WTC11 (cell line): Measurements from ENCODE around the gene PMFBP1. TPM values are rescaled to one million over a fixed set of nuclear protein-coding genes. Genes with fewer than 3 reads are reported as not detected.

ENCODE experiments used
- ATAC-seq: fragments of 200-7000 bp; cut with Tn5 transposase; 2 replicates; pipeline ENCODE4 v1.10.0; 2021; ENCODE audit warnings: mild to moderate bottlenecking, moderate library complexity
- CTCF ChIA-PET: fragments of 300-600 bp; sonication (Branson Sonifier 250); formaldehyde crosslinking; loops from one replicate; lab custom pipeline; 2021; ENCODE audit warnings: antibody characterized with exemption; lab: Charles Lee
- POLR2A ChIA-PET: fragments of 350-600 bp; sonication (Branson Sonifier 250); formaldehyde crosslinking; loops from one replicate; lab custom pipeline; 2021; ENCODE audit warnings: antibody characterized with exemption; lab: Charles Lee
- DNase-seq: peaks from one replicate; pipeline ENCODE4 v3.0.0; 2021; ENCODE audit warnings: low spot score
- H3K27ac Mint-ChIP-seq: 2 replicates; pipeline ENCODE4 v1.8.0; 2021; ENCODE audit warnings: mixed read lengths
- H3K27me3 Mint-ChIP-seq: 2 replicates; pipeline ENCODE4 v1.8.0; 2021; ENCODE audit warnings: low read depth, mild to moderate bottlenecking, moderate library complexity, mixed read lengths
- H3K36me3 Mint-ChIP-seq: 2 replicates; pipeline ENCODE4 v1.8.0; 2021; ENCODE audit warnings: mixed read lengths
- H3K4me1 Mint-ChIP-seq: 2 replicates; pipeline ENCODE4 v1.8.0; 2022; ENCODE audit warnings: mixed read lengths
- H3K4me3 Mint-ChIP-seq: 2 replicates; pipeline ENCODE4 v1.8.0; 2021; ENCODE audit warnings: mild to moderate bottlenecking, moderate library complexity, mixed read lengths
- H3K9me3 Mint-ChIP-seq: 2 replicates; pipeline ENCODE4 v1.8.0; 2021; ENCODE audit warnings: mixed read lengths
- AFF4 ChIP-seq: sonication (generic); formaldehyde crosslinking; IDR thresholded peaks from 2 replicates; pipeline ENCODE4 v1.8.1; 2023; ENCODE audit warnings: mild to moderate bottlenecking, missing genetic modification reagents, borderline replicate concordance
- CREM ChIP-seq: sonication (generic); formaldehyde crosslinking; IDR thresholded peaks from 2 replicates; pipeline ENCODE4 v1.8.1; 2022; ENCODE audit warnings: mild to moderate bottlenecking, missing genetic modification reagents, moderate library complexity
- E2F1 ChIP-seq: sonication (generic); formaldehyde crosslinking; IDR thresholded peaks from 2 replicates; pipeline ENCODE4 v1.8.0; 2022; ENCODE audit warnings: mild to moderate bottlenecking, missing genetic modification reagents
- E2F5 ChIP-seq: sonication (generic); formaldehyde crosslinking; IDR thresholded peaks from 2 replicates; pipeline ENCODE4 v1.8.1; 2022; ENCODE audit warnings: mild to moderate bottlenecking, moderate library complexity, missing genetic modification reagents
- EMX1 ChIP-seq: fragments of 250-450 bp; sonication (Bioruptor Pico); IDR thresholded peaks from 2 replicates; pipeline ENCODE4 v1.8.0; 2021; ENCODE audit warnings: mild to moderate bottlenecking
- ETV6 ChIP-seq: sonication (generic); formaldehyde crosslinking; IDR thresholded peaks from 2 replicates; pipeline ENCODE4 v1.8.1; 2022; ENCODE audit warnings: mild to moderate bottlenecking, missing genetic modification reagents
- FOXP4 ChIP-seq: sonication (generic); formaldehyde crosslinking; IDR thresholded peaks from 2 replicates; pipeline ENCODE4 v1.8.0; 2022; ENCODE audit warnings: mild to moderate bottlenecking, missing genetic modification reagents
- GRHL2 ChIP-seq: fragments of 250-450 bp; sonication (Bioruptor Pico); IDR thresholded peaks from 2 replicates; pipeline ENCODE4 v1.8.0; 2022; ENCODE audit warnings: mild to moderate bottlenecking, moderate library complexity; ENCODE audit not compliant: insufficient replicate concordance, severe bottlenecking
- GTF2I ChIP-seq: fragments of 250-450 bp; sonication (Bioruptor Pico); conservative IDR thresholded peaks from 2 replicates; pipeline ENCODE4 v1.4.0; 2021; ENCODE audit warnings: mild to moderate bottlenecking
- IRF2 ChIP-seq: sonication (generic); formaldehyde crosslinking; IDR thresholded peaks from 2 replicates; pipeline ENCODE4 v1.8.0; 2022; ENCODE audit warnings: low read depth, missing genetic modification reagents, borderline replicate concordance
- MLX ChIP-seq: sonication (generic); formaldehyde crosslinking; IDR thresholded peaks from 2 replicates; pipeline ENCODE4 v1.8.1; 2023; ENCODE audit warnings: mild to moderate bottlenecking, missing genetic modification reagents, moderate library complexity
- MYBL2 ChIP-seq: sonication (generic); formaldehyde crosslinking; IDR thresholded peaks from 2 replicates; pipeline ENCODE4 v1.8.1; 2023; ENCODE audit warnings: mild to moderate bottlenecking, moderate library complexity, missing genetic modification reagents
- NFE2L1 ChIP-seq: sonication (generic); formaldehyde crosslinking; IDR thresholded peaks from 2 replicates; pipeline ENCODE4 v1.8.1; 2023; ENCODE audit warnings: missing genetic modification reagents
- SMAD3 ChIP-seq: sonication (generic); formaldehyde crosslinking; IDR thresholded peaks from 2 replicates; pipeline ENCODE4 v1.8.0; 2022; ENCODE audit warnings: missing genetic modification reagents, mild to moderate bottlenecking, borderline replicate concordance
- ZNF121 ChIP-seq: sonication (generic); formaldehyde crosslinking; IDR thresholded peaks from 2 replicates; pipeline ENCODE4 v1.8.0; 2023; ENCODE audit warnings: missing genetic modification reagents
- ZNF138 ChIP-seq: sonication (generic); formaldehyde crosslinking; conservative IDR thresholded peaks from 2 replicates; pipeline ENCODE4 v1.8.1; 2022; ENCODE audit warnings: mild to moderate bottlenecking, moderate library complexity, missing genetic modification reagents
- ZNF232 ChIP-seq: sonication (generic); formaldehyde crosslinking; IDR thresholded peaks from 2 replicates; pipeline ENCODE4 v1.8.0; 2022; ENCODE audit warnings: mild to moderate bottlenecking, missing genetic modification reagents
- ZNF263 ChIP-seq: sonication (generic); formaldehyde crosslinking; IDR thresholded peaks from 2 replicates; pipeline ENCODE4 v1.8.1; 2022; ENCODE audit warnings: low read depth, mild to moderate bottlenecking, moderate library complexity, missing genetic modification reagents
- ZNF317 ChIP-seq: sonication (generic); formaldehyde crosslinking; IDR thresholded peaks from 2 replicates; pipeline ENCODE4 v1.8.1; 2023; ENCODE audit warnings: low read depth, mild to moderate bottlenecking, moderate library complexity, missing genetic modification reagents, borderline replicate concordance
- ZNF425 ChIP-seq: fragments of 250-450 bp; sonication (Bioruptor Pico); conservative IDR thresholded peaks from 2 replicates; pipeline ENCODE4 v1.9.0; 2021; ENCODE audit warnings: mild to moderate bottlenecking
- total RNA-seq: library from RNA; stranded (reverse); gene quantifications from 3 replicates; pipeline ENCODE4 v1.2.3, GENCODE V29; 2021

Gene PMFBP1
- total RNA-seq, 1 experiment from 2014 or later = 1.9 TPM

GRCh38 chr16:72092832-72093447 is 79.0 kb downstream of the PMFBP1 start:
- TF ChIP-seq ZNF317 (CRISPR knock-in tag) (no peak), ZNF121 (0 out of 2 replicates have a peak, but pooled peaks have one; percentile 54), ETV6 (CRISPR knock-in tag) (no peak), E2F5 (CRISPR knock-in tag) (no peak), FOXP4 (CRISPR knock-in tag) (no peak), GTF2I (CRISPR knock-in tag) (no peak)
- no peak for DNase-seq
- H3K27me3 Mint-ChIP-seq = no peaks in the 10 kb centered on the region
- no peak for ATAC-seq
- H3K27ac Mint-ChIP-seq = peak overlapping the region; percentile 96
- ChIA-PET CTCF (interaction anchor here (0.5 to 2.6 kb wide), 10 partner anchors 14 to 816 kb away, joined by 3 to 16 read pairs (median 7); no protein-coding TSS in a partner anchor), POLR2A (interaction anchor here (0.6 to 1.3 kb wide), 3 partner anchors 26 to 199 kb away, joined by 3 to 6 read pairs (median 6); no protein-coding TSS in a partner anchor)
- H3K9me3 Mint-ChIP-seq = no peaks in the 10 kb centered on the region
- peaks cover 11% of the 10 kb centered on the region for H3K4me1 Mint-ChIP-seq
- peak overlapping the region; percentile 99 for H3K4me3 Mint-ChIP-seq
- peaks cover 33% of the 10 kb centered on the region for H3K36me3 Mint-ChIP-seq

- Mint-ChIP-seq H3K27me3 (no peaks in the 10 kb centered on the region), H3K9me3 (no peaks in the 10 kb centered on the region), H3K4me1 (peaks cover 11% of the 10 kb centered on the region), H3K27ac (no peak overlapping the region), H3K36me3 (peaks cover 23% of the 10 kb centered on the region), H3K4me3 (peak overlapping the region; percentile 39; the same call in 1 of the 2 replicates)
- ATAC-seq = no peak
- no peak for DNase-seq
- CTCF ChIA-PET = no interaction called here
- POLR2A ChIA-PET = no interaction called here
- TF ChIP-seq SMAD3 (CRISPR knock-in tag) (no peak), ZNF263 (CRISPR knock-in tag) (no peak), MLX (CRISPR knock-in tag) (no peak), ZNF317 (CRISPR knock-in tag) (no peak), MYBL2 (CRISPR knock-in tag) (no peak), E2F1 (CRISPR knock-in tag) (no peak), ZNF232 (CRISPR knock-in tag) (no peak), ZNF138 (CRISPR knock-in tag) (no peak)
These were observed 80.7 kb downstream of the PMFBP1 start for GRCh38 chr16:72091217-72091616.

GRCh38 chr16:72085002-72085401 is 87.0 kb downstream of the PMFBP1 start:
- Mint-ChIP-seq H3K4me1 (no peaks in the 10 kb centered on the region), H3K27me3 (no peaks in the 10 kb centered on the region), H3K36me3 (peaks cover 38% of the 10 kb centered on the region), H3K9me3 (peaks cover 15% of the 10 kb centered on the region), H3K4me3 (no peak overlapping the region), H3K27ac (no peak overlapping the region)
- DNase-seq = no peak
- POLR2A ChIA-PET = no interaction called here
- ATAC-seq = no peak
- CTCF ChIA-PET = no interaction called here
- TF ChIP-seq ZNF425 (no peak), CREM (CRISPR knock-in tag) (no peak), EMX1 (CRISPR knock-in tag) (no peak), GRHL2 (CRISPR knock-in tag) (no peak), IRF2 (no peak), ZNF121 (no peak), NFE2L1 (CRISPR knock-in tag) (no peak), AFF4 (CRISPR knock-in tag) (no peak)
